HEK293 (cell line): ENCODE results near the gene ARL2BP.

Experiments
- CTCF ChIA-PET: fragments of 350-600 bp; formaldehyde crosslinking; extraction: SDS; loops from one replicate; lab custom pipeline; 2021; ENCODE audit warnings: antibody characterized with exemption; lab: Yijun Ruan, JAX
- POLR2A ChIA-PET: fragments of 300-600 bp; formaldehyde crosslinking; extraction: SDS; loops from one replicate; lab custom pipeline; 2020; ENCODE audit warnings: antibody characterized with exemption, inconsistent platforms; lab: Yijun Ruan, JAX
- H3K27ac ChIP-seq: fragments of 200-500 bp; sonication (Bioruptor generic); 2 replicates; pipeline ENCODE4 v1.5.1; 2014; ENCODE audit warnings: low read depth, low read length, control low read depth, inconsistent platforms; ENCODE audit errors: extremely low read depth
- H3K36me3 ChIP-seq, 2 experiments: fragments of 200-500 bp in 1 of 2; sonication (Bioruptor generic) in 1 of 2; 1 replicate in 1 of 2; 2 replicates in 1 of 2; pipeline ENCODE4 v1.5.1; 2014 to 2017; ENCODE audit warnings: inconsistent platforms in 2 of 2, low read length in 2 of 2; ENCODE audit not compliant: control insufficient read depth in 2 of 2, insufficient read depth in 1 of 2
- H3K4me1 ChIP-seq: fragments of 200-500 bp; sonication (Bioruptor generic); 2 replicates; pipeline ENCODE4 v1.5.1; 2014; ENCODE audit warnings: mild to moderate bottlenecking, low read length, inconsistent platforms; ENCODE audit not compliant: control insufficient read depth, insufficient read depth
- H3K4me3 ChIP-seq: 2 replicates; pipeline ENCODE4 v1.5.1; 2011; ENCODE audit warnings: low read depth, mild to moderate bottlenecking, control low read depth, low read length, moderate library complexity
- H3K9me3 ChIP-seq: fragments of 200-500 bp; sonication (Bioruptor generic); 2 replicates; pipeline ENCODE4 v1.5.1; 2014; ENCODE audit warnings: low read depth, low read length, inconsistent platforms; ENCODE audit not compliant: control insufficient read depth, insufficient read depth
- KLF10 ChIP-seq: fragments of 450-650 bp; IDR thresholded peaks from 2 replicates; pipeline ENCODE4 v1.5.1; 2018; ENCODE audit warnings: missing biosample characterization, mild to moderate bottlenecking, missing genetic modification characterization
- KLF9 ChIP-seq: fragments of 450-650 bp; formaldehyde crosslinking; IDR thresholded peaks from 2 replicates; pipeline ENCODE4 v1.5.1; 2016; ENCODE audit warnings: missing biosample characterization, missing genetic modification characterization, low read depth
- RBAK ChIP-seq: fragments of 450-650 bp; formaldehyde crosslinking; IDR thresholded peaks from 2 replicates; pipeline ENCODE4 v1.5.1; 2016; ENCODE audit warnings: missing biosample characterization, missing genetic modification characterization
- SP7 ChIP-seq: fragments of 450-650 bp; formaldehyde crosslinking; IDR thresholded peaks from 2 replicates; pipeline ENCODE4 v1.5.1; 2016; ENCODE audit warnings: missing biosample characterization, missing genetic modification characterization
- TRIM28 ChIP-seq: IDR thresholded peaks from 2 replicates; pipeline ENCODE4 v1.6.1; 2011; ENCODE audit warnings: low read length, control low read depth, borderline replicate concordance
- YY1 ChIP-seq: fragments of 450-650 bp; formaldehyde crosslinking; IDR thresholded peaks from 2 replicates; pipeline ENCODE4 v1.5.1; 2018; ENCODE audit warnings: missing biosample characterization, missing genetic modification characterization
- YY2 ChIP-seq: fragments of 450-650 bp; formaldehyde crosslinking; IDR thresholded peaks from 2 replicates; pipeline ENCODE4 v1.5.1; 2016; ENCODE audit warnings: missing biosample characterization, missing genetic modification characterization
- ZFHX2 ChIP-seq: fragments of 450-650 bp; formaldehyde crosslinking; conservative IDR thresholded peaks from 2 replicates; pipeline ENCODE4 v1.5.1; 2016; ENCODE audit warnings: missing biosample characterization, missing genetic modification characterization
- ZNF214 ChIP-seq: fragments of 450-650 bp; formaldehyde crosslinking; IDR thresholded peaks from 2 replicates; pipeline ENCODE4 v1.5.1; 2017; ENCODE audit warnings: missing biosample characterization, mild to moderate bottlenecking, missing genetic modification characterization, borderline replicate concordance
- ZNF341 ChIP-seq: fragments of 450-650 bp; formaldehyde crosslinking; IDR thresholded peaks from 2 replicates; pipeline ENCODE4; 2016; ENCODE audit warnings: low read depth, missing biosample characterization, missing genetic modification characterization
- ZNF366 ChIP-seq: fragments of 450-650 bp; formaldehyde crosslinking; conservative IDR thresholded peaks from 2 replicates; pipeline ENCODE4 v1.5.1; 2016; ENCODE audit warnings: missing biosample characterization, missing genetic modification characterization
- ZNF501 ChIP-seq: fragments of 450-650 bp; formaldehyde crosslinking; IDR thresholded peaks from 2 replicates; pipeline ENCODE4 v1.5.1; 2016; ENCODE audit warnings: missing biosample characterization, missing genetic modification characterization
- ZNF529 ChIP-seq: fragments of 450-650 bp; formaldehyde crosslinking; IDR thresholded peaks from 2 replicates; pipeline ENCODE4 v1.5.1; 2017; ENCODE audit warnings: missing genetic modification characterization, missing biosample characterization; ENCODE audit not compliant: insufficient replicate concordance
- ZNF610 ChIP-seq: fragments of 450-650 bp; formaldehyde crosslinking; IDR thresholded peaks from 2 replicates; pipeline ENCODE4 v1.5.1; 2016; ENCODE audit warnings: missing biosample characterization, missing genetic modification characterization, borderline replicate concordance
- ZNF654 ChIP-seq: fragments of 450-650 bp; formaldehyde crosslinking; IDR thresholded peaks from 2 replicates; pipeline ENCODE4 v1.5.1; 2016; ENCODE audit warnings: low read depth, missing biosample characterization, missing genetic modification characterization
- ZNF660 ChIP-seq: fragments of 450-650 bp; IDR thresholded peaks from 2 replicates; pipeline ENCODE4 v1.5.1; 2018; ENCODE audit warnings: missing biosample characterization, mild to moderate bottlenecking, missing genetic modification characterization
- ZNF677 ChIP-seq: fragments of 450-650 bp; IDR thresholded peaks from 2 replicates; pipeline ENCODE4 v1.5.0; 2018; ENCODE audit warnings: missing biosample characterization, mild to moderate bottlenecking, missing genetic modification characterization, moderate library complexity
- ZNF707 ChIP-seq: fragments of 450-650 bp; formaldehyde crosslinking; IDR thresholded peaks from 2 replicates; pipeline ENCODE4 v1.5.1; 2016; ENCODE audit warnings: missing biosample characterization, missing genetic modification characterization
- ZSCAN30 ChIP-seq: fragments of 450-650 bp; IDR thresholded peaks from 2 replicates; pipeline ENCODE4 v1.5.1; 2018; ENCODE audit warnings: missing biosample characterization, mild to moderate bottlenecking, missing genetic modification characterization, moderate library complexity
- ZXDB ChIP-seq: fragments of 450-650 bp; formaldehyde crosslinking; IDR thresholded peaks from 2 replicates; pipeline ENCODE4 v1.5.1; 2016; ENCODE audit warnings: missing biosample characterization, missing genetic modification characterization
- TF ChIP-seq, protein P1 (sequence below): fragments of 450-650 bp; formaldehyde crosslinking; IDR thresholded peaks from 2 replicates; pipeline ENCODE4 v1.5.1; 2016; ENCODE audit warnings: missing biosample characterization, missing genetic modification characterization
- TF ChIP-seq, protein P2 (sequence below): fragments of 450-650 bp; formaldehyde crosslinking; IDR thresholded peaks from 2 replicates; pipeline ENCODE4 v1.5.1; 2017; ENCODE audit warnings: missing biosample characterization, mild to moderate bottlenecking, missing genetic modification characterization, moderate library complexity
- TF ChIP-seq, protein P3 (sequence below): fragments of 450-650 bp; formaldehyde crosslinking; IDR thresholded peaks from 2 replicates; pipeline ENCODE4 v1.5.1; 2017; ENCODE audit warnings: missing biosample characterization, missing genetic modification characterization
- TF ChIP-seq, protein P4 (sequence below): fragments of 450-650 bp; formaldehyde crosslinking; conservative IDR thresholded peaks from 2 replicates; pipeline ENCODE4 v1.5.1; 2016; ENCODE audit warnings: low read depth, missing biosample characterization, missing genetic modification characterization
- TF ChIP-seq, protein P5 (sequence below): fragments of 450-650 bp; formaldehyde crosslinking; IDR thresholded peaks from 2 replicates; pipeline ENCODE4 v1.5.1; 2016; ENCODE audit warnings: missing biosample characterization, missing genetic modification characterization

Gene ARL2BP

DNA sequence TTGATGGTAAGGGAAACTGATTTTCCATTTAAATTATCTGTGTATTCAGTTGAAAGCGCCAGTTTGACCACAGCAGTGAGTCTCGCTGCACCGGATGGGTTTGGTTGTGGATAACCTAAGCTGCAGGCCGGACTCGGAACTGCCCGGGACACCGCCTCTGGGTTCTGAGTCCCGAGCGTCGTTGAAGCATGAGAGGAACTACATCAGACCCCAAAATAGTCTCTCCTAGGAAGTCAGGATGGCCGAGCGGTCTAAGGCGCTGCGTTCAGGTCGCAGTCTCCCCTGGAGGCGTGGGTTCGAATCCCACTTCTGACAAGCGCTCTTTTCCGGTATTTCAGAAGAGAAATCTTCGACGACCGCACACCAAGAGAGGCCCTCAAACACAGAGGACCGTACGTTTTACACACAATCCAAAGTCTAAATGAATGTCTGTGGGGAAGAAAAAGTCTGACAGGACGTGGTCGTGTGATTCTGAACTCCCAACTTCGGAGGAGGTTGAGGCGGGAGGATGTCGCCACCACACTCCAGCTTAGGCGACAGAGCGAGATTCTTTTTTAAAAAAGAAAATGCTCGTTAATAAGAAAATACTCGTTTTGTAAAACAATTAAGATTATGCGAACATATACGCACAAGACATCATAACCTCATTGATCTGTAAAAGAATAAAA, 54.8 kb downstream of the ARL2BP start (continued):
- TF ChIP-seq, protein P1, sequence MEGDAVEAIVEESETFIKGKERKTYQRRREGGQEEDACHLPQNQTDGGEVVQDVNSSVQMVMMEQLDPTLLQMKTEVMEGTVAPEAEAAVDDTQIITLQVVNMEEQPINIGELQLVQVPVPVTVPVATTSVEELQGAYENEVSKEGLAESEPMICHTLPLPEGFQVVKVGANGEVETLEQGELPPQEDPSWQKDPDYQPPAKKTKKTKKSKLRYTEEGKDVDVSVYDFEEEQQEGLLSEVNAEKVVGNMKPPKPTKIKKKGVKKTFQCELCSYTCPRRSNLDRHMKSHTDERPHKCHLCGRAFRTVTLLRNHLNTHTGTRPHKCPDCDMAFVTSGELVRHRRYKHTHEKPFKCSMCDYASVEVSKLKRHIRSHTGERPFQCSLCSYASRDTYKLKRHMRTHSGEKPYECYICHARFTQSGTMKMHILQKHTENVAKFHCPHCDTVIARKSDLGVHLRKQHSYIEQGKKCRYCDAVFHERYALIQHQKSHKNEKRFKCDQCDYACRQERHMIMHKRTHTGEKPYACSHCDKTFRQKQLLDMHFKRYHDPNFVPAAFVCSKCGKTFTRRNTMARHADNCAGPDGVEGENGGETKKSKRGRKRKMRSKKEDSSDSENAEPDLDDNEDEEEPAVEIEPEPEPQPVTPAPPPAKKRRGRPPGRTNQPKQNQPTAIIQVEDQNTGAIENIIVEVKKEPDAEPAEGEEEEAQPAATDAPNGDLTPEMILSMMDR (tag by site-specific recombination) = 0 out of 2 replicates have a peak, but pooled peaks have one; percentile 67
- TF ChIP-seq ZNF677 (no peak), TRIM28 (peak; percentile 59; the same call in 1 of the 2 replicates), ZSCAN30 (tag by site-specific recombination) (peak; percentile 90), KLF10 (peak; percentile 42), ZNF214 (0 out of 2 replicates have a peak, but pooled peaks have one; percentile 17), KLF9 (no peak), ZNF366 (tag by site-specific recombination) (peak; percentile 89), ZNF610 (tag by site-specific recombination) (peak; percentile 7; the same call in 1 of the 2 replicates), ZXDB (tag by site-specific recombination) (peak; percentile 62; the same call in 1 of the 2 replicates), ZNF660 (tag by site-specific recombination) (peak; percentile 93), YY1 (no peak)
- TF ChIP-seq, protein P2, sequence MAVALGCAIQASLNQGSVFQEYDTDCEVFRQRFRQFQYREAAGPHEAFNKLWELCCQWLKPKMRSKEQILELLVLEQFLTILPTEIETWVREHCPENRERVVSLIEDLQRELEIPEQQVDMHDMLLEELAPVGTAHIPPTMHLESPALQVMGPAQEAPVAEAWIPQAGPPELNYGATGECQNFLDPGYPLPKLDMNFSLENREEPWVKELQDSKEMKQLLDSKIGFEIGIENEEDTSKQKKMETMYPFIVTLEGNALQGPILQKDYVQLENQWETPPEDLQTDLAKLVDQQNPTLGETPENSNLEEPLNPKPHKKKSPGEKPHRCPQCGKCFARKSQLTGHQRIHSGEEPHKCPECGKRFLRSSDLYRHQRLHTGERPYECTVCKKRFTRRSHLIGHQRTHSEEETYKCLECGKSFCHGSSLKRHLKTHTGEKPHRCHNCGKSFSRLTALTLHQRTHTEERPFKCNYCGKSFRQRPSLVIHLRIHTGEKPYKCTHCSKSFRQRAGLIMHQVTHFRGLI = peak; percentile 51; the same call in 1 of the 2 replicates
- TF ChIP-seq, protein P3, sequence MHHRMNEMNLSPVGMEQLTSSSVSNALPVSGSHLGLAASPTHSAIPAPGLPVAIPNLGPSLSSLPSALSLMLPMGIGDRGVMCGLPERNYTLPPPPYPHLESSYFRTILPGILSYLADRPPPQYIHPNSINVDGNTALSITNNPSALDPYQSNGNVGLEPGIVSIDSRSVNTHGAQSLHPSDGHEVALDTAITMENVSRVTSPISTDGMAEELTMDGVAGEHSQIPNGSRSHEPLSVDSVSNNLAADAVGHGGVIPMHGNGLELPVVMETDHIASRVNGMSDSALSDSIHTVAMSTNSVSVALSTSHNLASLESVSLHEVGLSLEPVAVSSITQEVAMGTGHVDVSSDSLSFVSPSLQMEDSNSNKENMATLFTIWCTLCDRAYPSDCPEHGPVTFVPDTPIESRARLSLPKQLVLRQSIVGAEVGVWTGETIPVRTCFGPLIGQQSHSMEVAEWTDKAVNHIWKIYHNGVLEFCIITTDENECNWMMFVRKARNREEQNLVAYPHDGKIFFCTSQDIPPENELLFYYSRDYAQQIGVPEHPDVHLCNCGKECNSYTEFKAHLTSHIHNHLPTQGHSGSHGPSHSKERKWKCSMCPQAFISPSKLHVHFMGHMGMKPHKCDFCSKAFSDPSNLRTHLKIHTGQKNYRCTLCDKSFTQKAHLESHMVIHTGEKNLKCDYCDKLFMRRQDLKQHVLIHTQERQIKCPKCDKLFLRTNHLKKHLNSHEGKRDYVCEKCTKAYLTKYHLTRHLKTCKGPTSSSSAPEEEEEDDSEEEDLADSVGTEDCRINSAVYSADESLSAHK (tag by site-specific recombination) = peak; percentile 43; the same call in 1 of the 2 replicates
- TF ChIP-seq, protein P4, sequence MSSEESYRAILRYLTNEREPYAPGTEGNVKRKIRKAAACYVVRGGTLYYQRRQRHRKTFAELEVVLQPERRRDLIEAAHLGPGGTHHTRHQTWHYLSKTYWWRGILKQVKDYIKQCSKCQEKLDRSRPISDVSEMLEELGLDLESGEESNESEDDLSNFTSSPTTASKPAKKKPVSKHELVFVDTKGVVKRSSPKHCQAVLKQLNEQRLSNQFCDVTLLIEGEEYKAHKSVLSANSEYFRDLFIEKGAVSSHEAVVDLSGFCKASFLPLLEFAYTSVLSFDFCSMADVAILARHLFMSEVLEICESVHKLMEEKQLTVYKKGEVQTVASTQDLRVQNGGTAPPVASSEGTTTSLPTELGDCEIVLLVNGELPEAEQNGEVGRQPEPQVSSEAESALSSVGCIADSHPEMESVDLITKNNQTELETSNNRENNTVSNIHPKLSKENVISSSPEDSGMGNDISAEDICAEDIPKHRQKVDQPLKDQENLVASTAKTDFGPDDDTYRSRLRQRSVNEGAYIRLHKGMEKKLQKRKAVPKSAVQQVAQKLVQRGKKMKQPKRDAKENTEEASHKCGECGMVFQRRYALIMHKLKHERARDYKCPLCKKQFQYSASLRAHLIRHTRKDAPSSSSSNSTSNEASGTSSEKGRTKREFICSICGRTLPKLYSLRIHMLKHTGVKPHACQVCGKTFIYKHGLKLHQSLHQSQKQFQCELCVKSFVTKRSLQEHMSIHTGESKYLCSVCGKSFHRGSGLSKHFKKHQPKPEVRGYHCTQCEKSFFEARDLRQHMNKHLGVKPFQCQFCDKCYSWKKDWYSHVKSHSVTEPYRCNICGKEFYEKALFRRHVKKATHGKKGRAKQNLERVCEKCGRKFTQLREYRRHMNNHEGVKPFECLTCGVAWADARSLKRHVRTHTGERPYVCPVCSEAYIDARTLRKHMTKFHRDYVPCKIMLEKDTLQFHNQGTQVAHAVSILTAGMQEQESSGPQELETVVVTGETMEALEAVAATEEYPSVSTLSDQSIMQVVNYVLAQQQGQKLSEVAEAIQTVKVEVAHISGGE (tag by site-specific recombination) = peak; percentile 69

DNA sequence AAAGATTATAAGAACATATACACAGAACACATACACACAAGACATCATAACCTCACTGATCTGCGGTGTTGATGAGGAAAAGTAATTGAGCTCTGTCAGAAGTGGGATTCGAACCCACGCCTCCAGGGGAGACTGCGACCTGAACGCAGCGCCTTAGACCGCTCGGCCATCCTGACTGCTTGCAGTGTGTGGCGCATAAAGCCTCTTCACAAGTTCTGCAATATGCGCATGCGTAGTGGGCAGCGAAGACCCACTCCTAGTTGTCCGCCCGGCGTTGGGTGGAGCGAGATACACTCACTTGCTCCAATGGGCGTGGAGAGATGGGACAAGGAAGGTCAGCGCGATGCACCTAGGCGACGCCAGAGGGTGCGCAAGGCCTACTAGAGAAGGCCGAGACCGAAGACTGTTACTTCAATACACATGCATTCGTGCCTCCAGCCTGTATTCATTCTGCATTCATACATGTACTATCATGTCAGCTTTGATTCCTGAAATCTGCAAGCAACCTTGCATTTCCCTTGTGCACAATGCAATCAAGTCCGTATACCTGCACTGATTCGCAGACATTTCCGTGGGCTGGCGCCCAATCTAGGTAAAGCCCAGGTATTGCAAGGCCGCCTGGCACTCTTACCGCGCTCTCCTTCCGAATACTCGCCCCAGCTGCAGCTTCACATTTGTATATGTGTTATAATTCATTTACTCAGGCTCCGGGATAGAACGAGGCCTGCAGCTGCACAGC, 55.5 kb downstream of the ARL2BP start:
- H3K27ac ChIP-seq = no peak overlapping the region
- ChIA-PET POLR2A (interaction anchor here (1.2 to 2.1 kb wide), 6 partner anchors 16 to 146 kb away, joined by 4 to 14 read pairs (median 7); partner anchors contain the start of genes ARL2BP, CIAPIN1, COQ9 and PLLP), CTCF (interaction anchor here (0.6 to 9.4 kb wide), 25 partner anchors 9 to 708 kb away, joined by 3 to 290 read pairs (median 4); partner anchors contain the start of gene CPNE2)
- TF ChIP-seq ZNF501 (tag by site-specific recombination) (peak; percentile 70; the same call in 1 of the 2 replicates), ZNF341 (tag by site-specific recombination) (no peak), ZNF707 (tag by site-specific recombination) (no peak), TRIM28 (peak; percentile 68; the same call in 1 of the 2 replicates), SP7 (peak; percentile 77; the same call in 1 of the 2 replicates), RBAK (tag by site-specific recombination) (no peak), ZFHX2 (peak; percentile 30), KLF9 (peak; percentile 67), ZNF529 (tag by site-specific recombination) (no peak), ZNF654 (tag by site-specific recombination) (peak; percentile 87), YY2 (tag by site-specific recombination) (peak; percentile 67)
- TF ChIP-seq, protein P5, sequence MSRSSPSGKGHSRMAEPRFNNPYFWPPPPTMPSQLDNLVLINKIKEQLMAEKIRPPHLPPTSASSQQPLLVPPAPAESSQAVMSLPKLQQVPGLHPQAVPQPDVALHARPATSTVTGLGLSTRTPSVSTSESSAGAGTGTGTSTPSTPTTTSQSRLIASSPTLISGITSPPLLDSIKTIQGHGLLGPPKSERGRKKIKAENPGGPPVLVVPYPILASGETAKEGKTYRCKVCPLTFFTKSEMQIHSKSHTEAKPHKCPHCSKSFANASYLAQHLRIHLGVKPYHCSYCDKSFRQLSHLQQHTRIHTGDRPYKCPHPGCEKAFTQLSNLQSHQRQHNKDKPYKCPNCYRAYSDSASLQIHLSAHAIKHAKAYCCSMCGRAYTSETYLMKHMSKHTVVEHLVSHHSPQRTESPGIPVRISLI (tag by site-specific recombination) = no peak

More for the DNA sequence above, 55.5 kb downstream of the ARL2BP start:
- Histone ChIP-seq H3K9me3 (no peaks in the 10 kb centered on the region), H3K4me1 (no peaks in the 10 kb centered on the region), H3K36me3 (no peaks in the 10 kb centered on the region), H3K4me3 (peak overlapping the region; percentile 38)
